IPS DF 6.9 (cell line): ENCODE measurements around the gene CYGB.

ENCODE experiments used
- DNase-seq: peaks from one replicate; pipeline ENCODE4 v3.0.0-alpha.2; 2013; ENCODE audit warnings: low read depth, low spot score
- H3K27ac ChIP-seq: one replicate; pipeline ENCODE4 v1.5.1; 2013; ENCODE audit warnings: low read length, control low read depth
- H3K27me3 ChIP-seq: 2 replicates; pipeline ENCODE4 v1.6.1; 2013; ENCODE audit warnings: mild to moderate bottlenecking, low read length; ENCODE audit not compliant: control insufficient read depth, insufficient read depth
- H3K36me3 ChIP-seq: 2 replicates; pipeline ENCODE4 v1.6.1; 2013; ENCODE audit warnings: low read length; ENCODE audit not compliant: control insufficient read depth, insufficient read depth
- H3K4me1 ChIP-seq: 2 replicates; pipeline ENCODE4 v1.6.1; 2013; ENCODE audit warnings: low read length; ENCODE audit not compliant: control insufficient read depth, insufficient read depth
- H3K4me3 ChIP-seq: 2 replicates; pipeline ENCODE4 v1.5.1; 2013; ENCODE audit warnings: mild to moderate bottlenecking, low read length
- H3K9me3 ChIP-seq: 2 replicates; pipeline ENCODE4 v1.6.1; 2013; ENCODE audit warnings: low read length, inconsistent platforms; ENCODE audit not compliant: control insufficient read depth, insufficient read depth
- WGBS: extraction: QIAGEN DNeasy Blood & Tissue Kit; methylation state at CpG from one replicate; pipeline ENCODE4 v1.1.7; 2013; ENCODE audit warnings: mixed read lengths, missing lambda C conversion rate; ENCODE audit not compliant: insufficient read length, insufficient coverage; 5-methylcytosine and 5-hydroxymethylcytosine counted together

CYGB gene

GRCh38 chr17:76491271-76492122 is 46.0 kb downstream of the CYGB start:
- Histone ChIP-seq H3K36me3 (no peaks in the 10 kb centered on the region), H3K27me3 (no peaks in the 10 kb centered on the region), H3K4me1 (peaks cover 7% of the 10 kb centered on the region), H3K4me3 (no peak overlapping the region), H3K9me3 (no peaks in the 10 kb centered on the region), H3K27ac (no peak overlapping the region)
- no peak for DNase-seq
- no CpG with 5 or more reads among the region's 17 CpGs for WGBS

GRCh38 chr17:76490112-76490710 is 47.3 kb downstream of the CYGB start:
- H3K27ac ChIP-seq: no peak overlapping the region
- DNase-seq: no peak
- no peaks in the 10 kb centered on the region for H3K36me3 ChIP-seq
- peaks cover 7% of the 10 kb centered on the region for H3K4me1 ChIP-seq
- H3K4me3 ChIP-seq: no peak overlapping the region
- no peaks in the 10 kb centered on the region for H3K9me3 ChIP-seq
- no CpG with 5 or more reads among the region's 10 CpGs for WGBS
- H3K27me3 ChIP-seq: no peaks in the 10 kb centered on the region

DNA sequence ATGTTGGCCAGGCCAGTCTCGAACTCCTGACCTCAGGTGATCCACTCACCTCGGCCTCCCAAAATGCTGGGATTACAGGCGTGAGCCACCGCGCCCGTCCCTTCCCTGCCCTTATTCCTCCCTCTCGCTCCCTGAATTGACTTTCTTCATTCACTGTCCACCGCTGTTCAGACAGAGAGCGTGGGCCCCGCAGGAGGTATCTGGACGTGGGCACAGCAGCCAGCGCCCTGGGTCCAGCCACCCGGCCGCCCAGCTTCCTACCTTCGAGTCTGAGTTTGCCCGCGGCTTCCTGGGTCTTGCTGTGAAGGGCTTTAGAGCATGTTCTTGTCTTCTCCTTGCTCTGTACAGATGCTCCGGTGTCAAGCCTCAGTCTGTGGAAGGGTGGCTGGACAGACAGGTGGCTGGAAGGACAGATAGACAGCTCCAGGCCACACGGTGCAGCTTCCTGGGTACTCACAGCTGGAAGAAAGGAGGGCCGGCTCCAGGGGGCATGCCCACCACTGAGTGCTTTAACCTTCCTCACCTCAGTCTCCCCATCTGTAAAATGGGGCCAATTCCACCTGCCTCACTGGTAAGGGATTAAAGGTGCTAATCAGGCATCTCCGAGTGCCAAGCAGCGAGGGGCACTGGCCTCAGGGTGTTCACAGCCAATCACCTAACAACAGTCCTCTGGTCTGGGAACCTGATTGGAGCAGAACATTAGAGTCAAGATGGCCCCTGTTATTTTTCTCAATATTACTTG is 49.9 kb downstream of the CYGB start:
- no peaks in the 10 kb centered on the region for H3K9me3 ChIP-seq
- H3K4me1 ChIP-seq: 0 out of 2 replicates have a peak, but pooled peaks cover under 1% of the 10 kb centered on the region
- no peak for DNase-seq
- no peak overlapping the region for H3K27ac ChIP-seq
- no peaks in the 10 kb centered on the region for H3K36me3 ChIP-seq
- no CpG with 5 or more reads among the region's 22 CpGs for WGBS
- H3K27me3 ChIP-seq: no peaks in the 10 kb centered on the region
- no peak overlapping the region for H3K4me3 ChIP-seq

- Histone ChIP-seq H3K27ac (no peak overlapping the region), H3K36me3 (no peaks in the 10 kb centered on the region), H3K4me3 (no peak overlapping the region), H3K27me3 (no peaks in the 10 kb centered on the region), H3K4me1 (no peaks in the 10 kb centered on the region), H3K9me3 (no peaks in the 10 kb centered on the region)
- WGBS: no CpG with 5 or more reads among the region's 11 CpGs
- no peak for DNase-seq
Observed at GRCh38 chr17:76485569-76485968, 51.9 kb downstream of the CYGB start.

- no peaks in the 10 kb centered on the region for H3K9me3 ChIP-seq
- H3K4me3 ChIP-seq: no peak overlapping the region
- no peak overlapping the region for H3K27ac ChIP-seq
- H3K36me3 ChIP-seq: no peaks in the 10 kb centered on the region
- DNase-seq: no peak
- WGBS: no CpG with 5 or more reads among the region's 11 CpGs
- H3K4me1 ChIP-seq: no peaks in the 10 kb centered on the region
- no peaks in the 10 kb centered on the region for H3K27me3 ChIP-seq
Observed at GRCh38 chr17:76484228-76484725, 53.2 kb downstream of the CYGB start.

DNA sequence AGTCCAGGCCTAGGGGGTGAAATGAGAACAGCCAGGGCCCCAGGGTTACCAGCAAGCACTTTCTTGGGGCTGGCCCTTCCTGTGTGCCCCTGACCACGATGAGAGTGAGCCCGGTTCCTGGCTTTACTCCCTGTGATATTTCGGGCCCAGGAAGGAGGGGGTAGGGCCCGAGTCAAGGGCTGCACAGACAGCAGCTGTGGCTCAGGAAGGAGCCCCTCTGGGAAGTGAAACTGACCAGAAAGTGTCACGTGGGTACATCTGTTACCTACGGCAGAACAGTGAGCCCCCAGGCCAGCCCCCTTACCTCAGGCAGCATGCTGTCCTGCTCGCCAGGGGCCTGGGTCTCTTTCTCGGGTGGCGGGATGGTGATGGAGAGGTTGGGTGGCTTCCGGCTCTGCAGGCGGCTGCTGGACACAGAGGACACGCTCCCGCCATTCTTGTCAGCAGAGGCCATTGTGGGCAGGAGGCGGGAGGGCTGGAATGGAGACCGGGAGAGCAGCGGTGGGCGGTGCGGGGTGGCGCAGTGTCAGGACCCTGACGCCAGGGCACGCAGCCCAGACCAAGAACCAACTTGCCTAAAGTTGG is 56.3 kb downstream of the CYGB start:
- Histone ChIP-seq H3K36me3 (peaks cover 7% of the 10 kb centered on the region; the same call in 1 of the 2 replicates), H3K9me3 (no peaks in the 10 kb centered on the region), H3K4me3 (no peak overlapping the region; the same call in 1 of the 2 replicates), H3K27ac (no peak overlapping the region), H3K27me3 (no peaks in the 10 kb centered on the region), H3K4me1 (no peaks in the 10 kb centered on the region; the same call in 1 of the 2 replicates)
- no CpG with 5 or more reads among the region's 21 CpGs for WGBS
- no peak for DNase-seq

DNA sequence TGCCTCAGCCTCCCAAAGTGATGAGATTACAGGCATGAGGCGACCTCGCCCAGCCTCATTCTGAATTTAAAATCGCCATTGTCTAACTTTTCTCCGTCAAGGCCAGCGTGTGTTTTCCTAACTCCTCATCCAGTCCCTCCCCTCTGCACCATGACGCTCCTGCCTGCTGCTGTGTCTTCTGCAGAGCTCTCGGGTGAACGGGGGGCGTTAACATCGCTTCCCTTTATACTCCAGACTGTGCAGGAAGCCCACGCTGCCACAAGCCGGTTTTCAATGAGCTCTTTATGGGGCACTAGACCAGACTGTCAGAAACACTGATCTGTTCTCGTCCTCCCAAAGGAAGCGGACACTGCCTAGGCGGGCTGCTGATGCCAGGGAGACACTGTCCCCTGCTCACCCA is 56.9 kb downstream of the CYGB start:
- no peak overlapping the region for H3K4me3 ChIP-seq
- no peaks in the 10 kb centered on the region for H3K27me3 ChIP-seq
- H3K4me1 ChIP-seq: no peaks in the 10 kb centered on the region; the same call in 1 of the 2 replicates
- H3K9me3 ChIP-seq: no peaks in the 10 kb centered on the region
- WGBS: no CpG with 5 or more reads among the region's 15 CpGs
- no peak overlapping the region for H3K27ac ChIP-seq
- peaks cover 7% of the 10 kb centered on the region; the same call in 1 of the 2 replicates for H3K36me3 ChIP-seq
- no peak for DNase-seq

GRCh38 chr17:76479515-76480060 is 57.9 kb downstream of the CYGB start:
- H3K4me3 ChIP-seq: no peak overlapping the region
- no peaks in the 10 kb centered on the region for H3K27me3 ChIP-seq
- DNase-seq: no peak
- no CpG with 5 or more reads among the region's 14 CpGs for WGBS
- no peaks in the 10 kb centered on the region; the same call in 1 of the 2 replicates for H3K4me1 ChIP-seq
- H3K27ac ChIP-seq: no peak overlapping the region
- H3K36me3 ChIP-seq: peaks cover 7% of the 10 kb centered on the region; the same call in 1 of the 2 replicates
- no peaks in the 10 kb centered on the region for H3K9me3 ChIP-seq

- H3K4me3 ChIP-seq: no peak overlapping the region
- H3K27ac ChIP-seq: no peak overlapping the region
- H3K4me1 ChIP-seq: no peaks in the 10 kb centered on the region; the same call in 1 of the 2 replicates
- WGBS: no CpG with 5 or more reads among the region's 37 CpGs
- H3K36me3 ChIP-seq: peaks cover 10% of the 10 kb centered on the region; the same call in 1 of the 2 replicates
- no peaks in the 10 kb centered on the region for H3K9me3 ChIP-seq
- H3K27me3 ChIP-seq: no peaks in the 10 kb centered on the region
- DNase-seq: no peak
Observed at GRCh38 chr17:76478730-76479514, 58.6 kb downstream of the CYGB start.
